Measurements from ENCODE around the gene ABI3BP.

Gene ABI3BP

GRCh38 chr3:100709842-100710260 lies 283.4 kb downstream of the ABI3BP start:
- TF ChIP-seq, protein P1, sequence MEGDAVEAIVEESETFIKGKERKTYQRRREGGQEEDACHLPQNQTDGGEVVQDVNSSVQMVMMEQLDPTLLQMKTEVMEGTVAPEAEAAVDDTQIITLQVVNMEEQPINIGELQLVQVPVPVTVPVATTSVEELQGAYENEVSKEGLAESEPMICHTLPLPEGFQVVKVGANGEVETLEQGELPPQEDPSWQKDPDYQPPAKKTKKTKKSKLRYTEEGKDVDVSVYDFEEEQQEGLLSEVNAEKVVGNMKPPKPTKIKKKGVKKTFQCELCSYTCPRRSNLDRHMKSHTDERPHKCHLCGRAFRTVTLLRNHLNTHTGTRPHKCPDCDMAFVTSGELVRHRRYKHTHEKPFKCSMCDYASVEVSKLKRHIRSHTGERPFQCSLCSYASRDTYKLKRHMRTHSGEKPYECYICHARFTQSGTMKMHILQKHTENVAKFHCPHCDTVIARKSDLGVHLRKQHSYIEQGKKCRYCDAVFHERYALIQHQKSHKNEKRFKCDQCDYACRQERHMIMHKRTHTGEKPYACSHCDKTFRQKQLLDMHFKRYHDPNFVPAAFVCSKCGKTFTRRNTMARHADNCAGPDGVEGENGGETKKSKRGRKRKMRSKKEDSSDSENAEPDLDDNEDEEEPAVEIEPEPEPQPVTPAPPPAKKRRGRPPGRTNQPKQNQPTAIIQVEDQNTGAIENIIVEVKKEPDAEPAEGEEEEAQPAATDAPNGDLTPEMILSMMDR (IDR thresholded peaks at IDR 0.05; ENCODE audit: insufficient read depth, low read depth, low read length, missing control alignments), result peak; percentile 2
- peak overlapping the region; percentile 79 for H3K4me3 ChIP-seq (ENCODE audit: low read length)
- DNase-seq (ENCODE audit: low read depth), result peak; percentile 34

DNA sequence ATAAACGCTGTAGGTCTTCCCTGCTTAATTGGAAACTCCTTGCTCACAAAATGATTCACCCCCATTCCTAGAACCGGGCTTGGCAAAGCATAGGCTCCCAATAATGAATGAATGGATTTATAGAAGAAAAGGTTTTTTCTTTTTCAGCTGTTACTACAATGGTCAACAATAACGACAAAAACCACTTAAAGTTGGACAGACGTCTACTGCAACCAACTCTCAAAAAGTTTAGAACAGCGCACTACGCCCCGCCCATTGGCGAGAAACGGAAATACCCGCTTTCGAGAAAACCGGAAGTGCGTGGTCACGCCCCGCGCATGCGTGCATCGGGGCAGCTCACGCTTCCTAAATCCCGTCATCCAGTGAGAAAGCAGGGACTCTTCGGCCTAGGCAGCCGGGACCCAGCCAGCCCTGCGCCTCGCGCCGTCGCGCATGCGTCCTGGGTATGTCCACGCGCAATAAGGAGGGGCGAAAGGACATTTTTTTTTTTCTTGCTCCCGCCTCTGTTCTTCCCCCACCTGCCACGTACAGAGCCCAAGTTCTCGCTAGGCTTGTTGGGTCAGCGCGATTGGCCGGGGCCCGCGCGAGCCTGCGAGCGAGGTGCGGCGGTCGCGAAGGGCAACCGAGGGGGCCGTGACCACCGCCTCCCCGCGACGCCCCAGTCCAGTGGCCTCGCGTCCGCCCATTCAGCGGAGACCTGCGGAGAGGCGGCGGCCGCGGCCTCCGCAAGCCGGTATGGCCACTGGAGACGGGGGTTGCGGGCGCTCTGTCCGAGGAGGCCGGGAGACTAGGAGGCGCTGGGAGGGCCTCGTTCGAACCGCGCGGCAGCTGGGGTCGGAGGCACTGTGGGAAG lies 284.0 kb downstream of the ABI3BP start, which contains the start of gene TFG:
Gene TFG, plus strand, starts transcription at position 506 of the 853 bp plus-strand sequence. CDS start 4,192 bp downstream, outside the sequence.
- peak; percentile 99 for DNase-seq (ENCODE audit: low read depth)
- peak within 1 kb of the TSS; percentile 79 for H3K4me3 ChIP-seq (ENCODE audit: low read length)
- TF ChIP-seq, protein P1 (IDR thresholded peaks at IDR 0.05; ENCODE audit: insufficient read depth, low read depth, low read length, missing control alignments), result no peak

GRCh38 chr3:100708644-100708988 lies 284.6 kb downstream of the ABI3BP start:
- DNase-seq (ENCODE audit: low read depth), result peak; percentile 74
- TF ChIP-seq, protein P1 (IDR thresholded peaks at IDR 0.05; ENCODE audit: insufficient read depth, low read depth, low read length, missing control alignments), result no peak
- peak overlapping the region; percentile 79 for H3K4me3 ChIP-seq (ENCODE audit: low read length)

DNA sequence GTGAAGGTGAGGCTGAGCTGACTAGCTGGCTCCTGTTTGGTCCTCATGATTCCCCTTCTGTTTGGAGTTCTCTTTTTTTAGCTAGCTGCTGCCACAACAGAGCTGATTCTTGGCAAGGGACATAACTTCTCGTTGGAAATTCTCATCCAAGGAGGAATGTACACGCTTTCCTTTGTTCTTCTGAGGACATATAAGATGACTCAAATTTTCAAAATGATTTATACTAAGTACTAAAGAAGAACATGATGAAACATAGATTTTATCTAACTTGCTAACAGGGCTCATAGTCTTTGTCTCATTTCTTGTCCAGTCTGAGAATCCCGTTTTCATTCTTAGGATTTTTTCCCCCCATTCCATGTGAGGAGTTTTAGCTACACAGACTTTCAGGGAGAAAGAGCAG lies 286.9 kb downstream of the ABI3BP start:
- no peak overlapping the region for H3K4me3 ChIP-seq (ENCODE audit: low read length)
- TF ChIP-seq, protein P1 (IDR thresholded peaks at IDR 0.05; ENCODE audit: insufficient read depth, low read depth, low read length, missing control alignments), result no peak
- DNase-seq (ENCODE audit: low read depth), result no peak

- DNase-seq (ENCODE audit: low read depth), result no peak
- TF ChIP-seq, protein P1 (IDR thresholded peaks at IDR 0.05; ENCODE audit: insufficient read depth, low read depth, low read length, missing control alignments), result no peak
- H3K4me3 ChIP-seq (ENCODE audit: low read length), result no peak overlapping the region
Observed at GRCh38 chr3:100703865-100704264, 289.4 kb downstream of the ABI3BP start.

- no peak for DNase-seq (ENCODE audit: low read depth)
- TF ChIP-seq, protein P1 (IDR thresholded peaks at IDR 0.05; ENCODE audit: insufficient read depth, low read depth, low read length, missing control alignments), result no peak
- no peak overlapping the region for H3K4me3 ChIP-seq (ENCODE audit: low read length)
Observed at GRCh38 chr3:100702980-100703345, 290.3 kb downstream of the ABI3BP start.

Data from epithelial cell of esophagus (primary cell).